Calu3 (cell line): ENCODE measurements around the gene TUT7. TPM values are rescaled to one million over a fixed set of nuclear protein-coding genes. Genes with fewer than 3 reads are reported as not detected.

Experiments
- BruUV-seq: library from RNA; stranded (reverse); fragments of 400-500 nt; replicated peaks from 2 replicates; lab custom pipeline; 2021; lab: Mats Ljungman, UMichigan
- CTCF ChIA-PET: fragments of 300-600 bp; sonication (Branson Sonifier 250); formaldehyde crosslinking; loops from one replicate; lab custom pipeline; 2022; ENCODE audit warnings: antibody characterized with exemption; lab: Charles Lee
- DNase-seq: peaks from one replicate; pipeline ENCODE4 v3.0.0; 2022
- H3K27ac Mint-ChIP-seq: one replicate; pipeline ENCODE4 v1.8.0; 2022; ENCODE audit warnings: mixed read lengths; ENCODE audit not compliant: unreplicated experiment
- H3K27me3 Mint-ChIP-seq: one replicate; pipeline ENCODE4 v1.8.0; 2022; ENCODE audit warnings: mixed read lengths; ENCODE audit not compliant: unreplicated experiment
- H3K36me3 Mint-ChIP-seq: one replicate; pipeline ENCODE4 v1.8.0; 2022; ENCODE audit warnings: mild to moderate bottlenecking, moderate library complexity, mixed read lengths; ENCODE audit not compliant: insufficient read depth, unreplicated experiment
- H3K4me1 Mint-ChIP-seq: one replicate; pipeline ENCODE4 v1.8.0; 2022; ENCODE audit warnings: mild to moderate bottlenecking, low read depth, mixed read lengths; ENCODE audit not compliant: unreplicated experiment
- H3K4me3 Mint-ChIP-seq: one replicate; pipeline ENCODE4 v1.8.0; 2022; ENCODE audit warnings: mild to moderate bottlenecking, low read depth, moderate library complexity, mixed read lengths; ENCODE audit not compliant: unreplicated experiment
- H3K9me3 Mint-ChIP-seq: one replicate; pipeline ENCODE4 v1.8.0; 2022; ENCODE audit warnings: low read depth, mixed read lengths; ENCODE audit not compliant: unreplicated experiment
- intact Hi-C: fragments of 100-400 bp; cut with micrococcal nuclease; formaldehyde crosslinking; loops from one replicate; pipeline ENCODE4 v1.10.0; 2022; ENCODE audit not compliant: unreplicated experiment
- total RNA-seq: library from RNA; stranded (reverse); gene quantifications from 2 replicates; pipeline ENCODE4 v1.2.3, GENCODE V29; 2022
- TF ChIP-seq, protein P1 (sequence below): fragments of 200-600 bp; IDR thresholded peaks from one replicate; pipeline ENCODE4 v1.8.0; 2022; ENCODE audit warnings: antibody characterized with exemption; ENCODE audit not compliant: unreplicated experiment

TUT7 gene
- total RNA-seq, 1 experiment from 2014 or later = 16.2 TPM

DNA sequence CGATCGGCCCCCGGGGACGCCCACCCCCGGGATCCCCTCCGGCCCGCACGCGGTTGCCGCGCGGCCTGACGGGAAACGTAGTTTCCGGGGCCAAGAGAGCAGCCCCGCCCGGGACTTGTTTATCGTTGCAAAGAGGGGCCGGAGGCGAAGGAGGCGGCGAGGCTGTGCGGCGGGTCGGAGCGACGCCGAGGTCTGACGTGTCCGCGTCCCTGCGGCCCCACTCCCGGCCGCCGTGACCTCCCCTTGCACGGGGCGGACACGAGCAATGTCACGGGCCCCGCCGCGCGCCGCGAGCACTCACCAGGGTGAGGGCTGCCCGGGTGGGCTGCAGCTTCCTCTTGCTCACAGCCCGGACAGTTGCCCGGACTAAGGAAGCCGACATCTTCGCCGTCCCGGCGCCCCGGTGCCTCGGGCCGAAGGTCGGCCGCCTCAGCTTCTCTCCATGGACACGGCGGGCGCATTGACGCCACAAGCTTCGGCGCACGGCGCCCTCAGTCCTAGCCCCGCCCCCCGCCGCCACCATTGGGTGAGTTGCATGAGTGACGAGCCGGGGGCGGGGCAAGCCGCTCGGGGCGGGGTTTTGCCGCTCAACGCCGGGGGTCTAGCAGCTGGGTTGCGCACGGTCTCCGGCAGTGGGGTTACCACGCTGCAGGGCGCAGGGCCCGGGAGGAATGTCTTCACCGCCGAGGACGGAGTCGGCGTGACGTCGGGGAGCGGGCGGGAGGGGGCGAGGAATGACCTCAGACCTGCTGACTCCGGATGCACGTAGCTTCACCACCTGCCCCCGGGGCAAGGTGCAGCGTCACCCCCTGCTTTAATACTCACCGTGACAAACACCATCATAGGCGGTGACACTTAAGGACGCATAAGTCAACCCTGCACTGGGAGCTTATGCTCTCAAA is 71.9 kb downstream of the TUT7 start, which contains the start of gene ISCA1:
Gene ISCA1 (minus strand): TSS at position 462 of the 902 bp plus-strand sequence. CDS start 80 bp downstream, at position 382.
- no TSS peak for BruUV-seq
- Mint-ChIP-seq H3K4me1 (peaks cover 19% of the 10 kb centered on the region), H3K9me3 (no peaks in the 10 kb centered on the region), H3K4me3 (peak within 1 kb of the TSS; percentile 69), H3K27me3 (no peaks in the 10 kb centered on the region), H3K36me3 (peaks cover 23% of the 10 kb centered on the region), H3K27ac (peak within 1 kb of the TSS; percentile 40)
- CTCF ChIA-PET = interaction anchor here (0.5 to 0.8 kb wide), 3 partner anchors 10 to 1196 kb away, joined by 3 to 5 read pairs (median 3); no protein-coding TSS in a partner anchor
- TF ChIP-seq, protein P1, sequence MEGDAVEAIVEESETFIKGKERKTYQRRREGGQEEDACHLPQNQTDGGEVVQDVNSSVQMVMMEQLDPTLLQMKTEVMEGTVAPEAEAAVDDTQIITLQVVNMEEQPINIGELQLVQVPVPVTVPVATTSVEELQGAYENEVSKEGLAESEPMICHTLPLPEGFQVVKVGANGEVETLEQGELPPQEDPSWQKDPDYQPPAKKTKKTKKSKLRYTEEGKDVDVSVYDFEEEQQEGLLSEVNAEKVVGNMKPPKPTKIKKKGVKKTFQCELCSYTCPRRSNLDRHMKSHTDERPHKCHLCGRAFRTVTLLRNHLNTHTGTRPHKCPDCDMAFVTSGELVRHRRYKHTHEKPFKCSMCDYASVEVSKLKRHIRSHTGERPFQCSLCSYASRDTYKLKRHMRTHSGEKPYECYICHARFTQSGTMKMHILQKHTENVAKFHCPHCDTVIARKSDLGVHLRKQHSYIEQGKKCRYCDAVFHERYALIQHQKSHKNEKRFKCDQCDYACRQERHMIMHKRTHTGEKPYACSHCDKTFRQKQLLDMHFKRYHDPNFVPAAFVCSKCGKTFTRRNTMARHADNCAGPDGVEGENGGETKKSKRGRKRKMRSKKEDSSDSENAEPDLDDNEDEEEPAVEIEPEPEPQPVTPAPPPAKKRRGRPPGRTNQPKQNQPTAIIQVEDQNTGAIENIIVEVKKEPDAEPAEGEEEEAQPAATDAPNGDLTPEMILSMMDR = no peak
- intact Hi-C loops = no loop called here
- DNase-seq = peak; percentile 93

DNA sequence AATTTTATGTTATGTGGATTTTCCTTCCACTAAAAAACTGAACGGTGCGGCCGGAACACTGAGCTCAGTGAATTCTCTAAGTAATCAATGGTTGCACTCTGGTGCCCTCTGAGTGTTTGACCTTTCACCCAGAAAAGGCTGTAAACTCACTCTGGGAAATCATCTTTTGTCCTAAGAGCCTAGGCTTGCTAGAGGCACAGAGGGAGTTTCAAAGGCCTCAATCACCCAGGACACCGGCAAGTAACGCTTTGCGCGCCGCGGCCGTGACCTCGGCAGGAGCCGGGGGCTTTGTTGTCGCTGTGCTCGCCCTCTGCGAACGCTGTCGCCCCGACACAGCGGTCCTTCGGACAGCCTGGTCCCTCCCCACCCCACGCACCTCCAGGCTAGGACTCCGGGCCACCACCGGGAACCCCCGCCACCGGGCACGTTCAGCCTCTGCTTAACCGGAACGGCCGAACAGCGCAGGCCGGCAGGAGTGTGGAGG is 72.6 kb downstream of the TUT7 start:
- no TSS peak for BruUV-seq
- H3K27me3 Mint-ChIP-seq = no peaks in the 10 kb centered on the region
- CTCF ChIA-PET = interaction anchor here (0.5 kb wide), 1 partner anchor 70 kb away, joined by 5 read pairs; no protein-coding TSS in a partner anchor
- H3K4me1 Mint-ChIP-seq = peaks cover 19% of the 10 kb centered on the region
- peaks cover 23% of the 10 kb centered on the region for H3K36me3 Mint-ChIP-seq
- peak overlapping the region; percentile 69 for H3K4me3 Mint-ChIP-seq
- no peak for DNase-seq
- H3K9me3 Mint-ChIP-seq = no peaks in the 10 kb centered on the region
- H3K27ac Mint-ChIP-seq = no peak overlapping the region
- intact Hi-C loops = no loop called here
- TF ChIP-seq, protein P1 = no peak

DNA sequence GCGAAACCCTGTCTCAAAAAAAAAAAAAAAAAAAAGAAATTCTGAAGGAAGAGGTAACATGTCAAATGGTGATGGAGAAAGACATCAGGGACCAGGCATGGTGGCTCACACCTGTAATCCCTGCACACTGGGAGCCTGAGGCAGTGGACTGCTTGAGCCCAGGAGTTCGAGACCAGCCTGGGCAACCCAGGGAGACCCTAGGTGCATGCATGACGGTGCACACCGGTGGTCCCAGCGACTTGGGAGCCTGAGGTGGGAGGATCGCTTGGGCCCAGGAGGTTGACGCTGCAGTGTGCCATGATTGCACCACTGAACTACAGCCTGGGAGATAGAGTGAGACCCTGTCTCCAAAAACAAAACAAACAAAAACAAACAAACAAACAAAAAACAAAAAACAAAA is 73.6 kb downstream of the TUT7 start:
- CTCF ChIA-PET = no interaction called here
- BruUV-seq = no TSS peak
- H3K4me3 Mint-ChIP-seq = no peak overlapping the region
- H3K4me1 Mint-ChIP-seq = peaks cover 19% of the 10 kb centered on the region
- intact Hi-C loops = no loop called here
- H3K27ac Mint-ChIP-seq = no peak overlapping the region
- no peaks in the 10 kb centered on the region for H3K27me3 Mint-ChIP-seq
- TF ChIP-seq, protein P1 = no peak
- DNase-seq = no peak
- H3K9me3 Mint-ChIP-seq = no peaks in the 10 kb centered on the region
- H3K36me3 Mint-ChIP-seq = peaks cover 23% of the 10 kb centered on the region

DNA sequence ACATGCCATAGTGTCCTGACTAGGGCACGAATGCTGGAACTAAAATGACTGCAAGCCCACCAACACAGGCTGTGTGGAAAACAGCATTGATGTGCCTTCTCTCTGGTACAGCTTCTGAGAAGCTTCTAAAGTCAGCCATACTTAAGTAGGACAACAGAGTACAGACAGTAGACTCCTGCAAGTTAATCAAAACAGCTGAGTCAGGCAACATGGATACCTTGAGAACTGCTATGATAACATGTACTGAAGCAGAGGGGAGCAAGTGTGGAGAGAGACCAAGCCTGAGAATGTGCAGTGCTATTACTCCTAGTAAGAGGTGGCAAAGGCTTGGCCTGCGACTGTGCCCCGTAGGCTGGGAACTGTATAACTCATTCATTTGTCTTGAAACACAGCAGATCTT is 74.4 kb downstream of the TUT7 start:
- Mint-ChIP-seq H3K4me3 (no peak overlapping the region), H3K27me3 (no peaks in the 10 kb centered on the region), H3K9me3 (no peaks in the 10 kb centered on the region), H3K36me3 (peaks cover 23% of the 10 kb centered on the region), H3K27ac (no peak overlapping the region), H3K4me1 (peaks cover 20% of the 10 kb centered on the region)
- TF ChIP-seq, protein P1 = no peak
- BruUV-seq = no TSS peak
- no peak for DNase-seq
- intact Hi-C loops = no loop called here
- CTCF ChIA-PET = no interaction called here
